T-cell (primary cell): ENCODE measurements around the gene FZR1. TPM values are rescaled to one million over a fixed set of nuclear protein-coding genes. Genes with fewer than 3 reads are reported as not detected.

ENCODE experiments used
- ATAC-seq, 4 experiments: fragments of 200-7000 bp in 3 of 4; fragments of 150-1000 bp in 1 of 4; cut with Tn5 transposase; replicated peaks in 1 of 4; 1 replicate in 3 of 4; 2 replicates in 1 of 4; pipeline ENCODE4 v1.10.0; 2021; ENCODE audit warnings: moderate library complexity in 3 of 4, mild to moderate bottlenecking in 2 of 4, moderate number of reproducible peaks in 1 of 4
- CTCF ChIA-PET, 2 donors: fragments of 300-600 bp; sonication (Branson Sonifier 250); formaldehyde crosslinking; loops; one replicate each; lab custom pipeline; 2022; ENCODE audit warnings: antibody characterized with exemption in 2 of 2; lab: Charles Lee
- POLR2A ChIA-PET, 2 donors: fragments of 300-600 bp; sonication (Branson Sonifier 250); formaldehyde crosslinking; loops; one replicate each; lab custom pipeline; 2022; ENCODE audit warnings: antibody characterized with exemption in 2 of 2; lab: Charles Lee
- DNase-seq, 35 experiments: peaks; one replicate each; pipeline versions ENCODE4 v3.0.0 to v3.0.0-alpha.2; 2013 to 2023
- H3K27ac ChIP-seq: one replicate; pipeline ENCODE4 v1.5.1; 2013; ENCODE audit warnings: low read length
- H3K27me3 ChIP-seq, 2 experiments: replicated peaks in 1 of 2; 1 replicate in 1 of 2; 2 replicates in 1 of 2; pipeline versions ENCODE4 v1.6.1 to v1.7.0; 2013; ENCODE audit warnings: low read length in 1 of 2, mixed read lengths in 1 of 2; ENCODE audit not compliant: control insufficient read depth in 2 of 2, insufficient read depth in 2 of 2; ENCODE audit errors: extremely low read depth in 1 of 2
- H3K36me3 ChIP-seq, 2 donors: 1 replicate in 1 of 2; 2 replicates in 1 of 2; pipeline versions ENCODE4 v1.6.1 to v1.7.0; 2013; ENCODE audit warnings: low read length in 1 of 2; ENCODE audit not compliant: control insufficient read depth in 2 of 2, insufficient read depth in 1 of 2; ENCODE audit errors: extremely low read depth in 1 of 2
- H3K4me1 ChIP-seq, 2 experiments: 1 replicate in 1 of 2; 2 replicates in 1 of 2; pipeline versions ENCODE4 v1.6.1 to v1.7.0; 2013; ENCODE audit warnings: low read length in 2 of 2, mixed read lengths in 1 of 2; ENCODE audit not compliant: insufficient read depth in 2 of 2, control insufficient read depth in 1 of 2; ENCODE audit errors: extremely low read depth in 1 of 2
- H3K4me3 ChIP-seq, 2 donors: 1 replicate in 1 of 2; 2 replicates in 1 of 2; pipeline versions ENCODE4 v1.5.1 to v1.7.0; 2013; ENCODE audit warnings: mild to moderate bottlenecking in 2 of 2, low read length in 1 of 2, moderate library complexity in 1 of 2; ENCODE audit not compliant: control insufficient read depth in 1 of 2; ENCODE audit errors: extremely low read depth in 1 of 2
- H3K9me3 ChIP-seq: 2 replicates; pipeline ENCODE4 v1.7.0; 2013
- H3K27ac Mint-ChIP-seq, 2 donors: one replicate each; pipeline ENCODE4 v1.8.0; 2020 to 2021; ENCODE audit warnings: mild to moderate bottlenecking in 2 of 2, mixed read lengths in 2 of 2
- H3K27me3 Mint-ChIP-seq, 2 donors: one replicate each; pipeline ENCODE4 v1.8.0; 2021 to 2022; ENCODE audit warnings: mixed read lengths in 2 of 2
- H3K36me3 Mint-ChIP-seq: one replicate; pipeline ENCODE4 v1.8.0; 2021; ENCODE audit warnings: mixed read lengths
- H3K4me1 Mint-ChIP-seq, 3 donors: one replicate each; pipeline ENCODE4 v1.8.0; 2020 to 2022; ENCODE audit warnings: mixed read lengths in 3 of 3, mild to moderate bottlenecking in 1 of 3
- H3K4me3 Mint-ChIP-seq, 3 donors: one replicate each; pipeline ENCODE4 v1.8.0; 2020 to 2022; ENCODE audit warnings: mild to moderate bottlenecking in 3 of 3, mixed read lengths in 3 of 3, moderate library complexity in 3 of 3
- H3K9me3 Mint-ChIP-seq, 3 donors: one replicate each; pipeline ENCODE4 v1.8.0; 2020 to 2022; ENCODE audit warnings: mixed read lengths in 3 of 3
- WGBS: methylation state at CpG from one replicate; pipeline ENCODE4 v1.1.5; 2013; ENCODE audit warnings: missing lambda C conversion rate; ENCODE audit not compliant: insufficient coverage; 5-methylcytosine and 5-hydroxymethylcytosine counted together
- total RNA-seq, 35 experiments: library from RNA in 6 of 35; stranded (reverse) in 6 of 35; fragments of 120-200 nt in 1 of 35; gene quantifications; one replicate each; pipeline versions ENCODE4 v1.2.1 to v1.2.4 and lab custom pipeline; 2013 to 2026

FZR1 gene
- total RNA-seq, 5 donors from 2014 or later (not counting 1 experiment from before 2014, with no cell fraction given), result 74.0 to 85.6 (median 77.8) TPM

DNA sequence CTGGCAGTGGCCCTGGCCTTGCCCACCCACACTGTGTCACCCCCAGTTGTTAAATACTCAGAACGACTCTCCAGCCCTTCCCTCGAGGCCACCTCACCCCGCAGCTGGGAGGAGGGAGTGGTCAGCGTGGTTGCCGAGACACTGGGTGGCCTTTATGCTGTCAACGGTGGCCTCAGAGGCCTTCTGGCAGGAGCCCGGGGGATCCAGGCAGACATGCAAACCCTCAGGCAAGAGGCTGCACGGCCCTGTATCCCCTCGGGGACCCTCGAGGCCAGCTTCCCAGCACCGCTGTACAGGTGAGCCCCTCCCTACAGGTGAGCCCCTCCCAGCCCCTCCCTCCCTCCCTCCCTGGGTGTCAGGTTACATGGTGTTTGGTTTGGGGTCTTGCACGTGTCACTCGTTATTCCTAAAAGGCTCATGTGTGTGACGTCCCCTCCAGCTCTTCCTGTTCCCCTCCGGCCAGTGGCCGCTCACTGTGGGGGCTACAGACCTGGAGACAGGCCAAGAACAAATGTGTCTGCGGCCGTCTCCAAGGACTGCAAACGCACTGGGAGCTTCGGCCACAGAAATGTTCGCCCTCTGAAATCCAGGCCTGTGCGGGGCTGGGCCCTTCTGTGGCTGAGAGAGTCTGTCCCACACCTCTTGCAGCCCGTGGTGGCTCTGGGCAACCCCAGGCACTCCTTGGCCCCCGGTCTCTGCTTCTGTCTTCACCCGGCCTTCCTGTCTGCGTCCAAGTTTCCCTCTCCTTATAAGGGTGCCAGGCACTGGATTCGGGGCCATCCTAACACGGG lies 33.0 kb downstream of the FZR1 start, which contains the start of gene TEKTIP1:
Gene TEKTIP1 (plus strand): TSS at position 210 of the 791 bp plus-strand sequence. CDS start 4 bp downstream, at position 214.
- no peak within 1 kb of the TSS for H3K27ac Mint-ChIP-seq
- H3K27me3 Mint-ChIP-seq, result no peaks in the 10 kb centered on the region
- Histone ChIP-seq H3K4me3 (no peak within 1 kb of the TSS), H3K4me1 (no peaks in the 10 kb centered on the region), H3K9me3 (no peaks in the 10 kb centered on the region), H3K36me3 (peaks cover 9 to 30% of the 10 kb centered on the region in 2 donors), H3K27me3 (no peaks in the 10 kb centered on the region), H3K27ac (no peak within 1 kb of the TSS)
- peaks cover 0 to 3% (median 0%) of the 10 kb centered on the region in 3 donors for H3K9me3 Mint-ChIP-seq
- ChIA-PET CTCF (no interaction called here), POLR2A (no interaction called here)
- H3K4me3 Mint-ChIP-seq, result no peak within 1 kb of the TSS
- 88% methylated on average over 15 of the region's 28 CpGs for WGBS
- no peak for ATAC-seq
- H3K4me1 Mint-ChIP-seq, result no peaks in the 10 kb centered on the region
- peaks cover 19% of the 10 kb centered on the region for H3K36me3 Mint-ChIP-seq
- no peak for DNase-seq

DNA sequence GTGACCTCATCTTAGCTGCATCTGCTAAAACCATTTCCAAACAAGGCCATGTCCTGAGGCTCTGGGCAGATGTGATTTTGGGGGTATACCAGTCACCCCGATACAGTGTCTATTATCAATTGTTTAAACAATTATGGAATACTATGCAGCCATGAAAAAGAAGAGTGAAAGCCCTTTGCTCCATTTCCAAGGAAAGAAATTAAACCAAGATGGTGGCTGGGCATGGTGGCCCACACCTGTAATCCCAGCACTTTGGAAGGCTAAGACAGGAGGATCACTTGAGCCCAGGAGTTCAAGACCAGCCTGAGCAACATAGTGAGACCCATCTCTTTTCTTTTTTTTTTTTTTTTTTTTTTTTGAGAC lies 33.6 kb downstream of the FZR1 start:
- no peak for DNase-seq

DNA sequence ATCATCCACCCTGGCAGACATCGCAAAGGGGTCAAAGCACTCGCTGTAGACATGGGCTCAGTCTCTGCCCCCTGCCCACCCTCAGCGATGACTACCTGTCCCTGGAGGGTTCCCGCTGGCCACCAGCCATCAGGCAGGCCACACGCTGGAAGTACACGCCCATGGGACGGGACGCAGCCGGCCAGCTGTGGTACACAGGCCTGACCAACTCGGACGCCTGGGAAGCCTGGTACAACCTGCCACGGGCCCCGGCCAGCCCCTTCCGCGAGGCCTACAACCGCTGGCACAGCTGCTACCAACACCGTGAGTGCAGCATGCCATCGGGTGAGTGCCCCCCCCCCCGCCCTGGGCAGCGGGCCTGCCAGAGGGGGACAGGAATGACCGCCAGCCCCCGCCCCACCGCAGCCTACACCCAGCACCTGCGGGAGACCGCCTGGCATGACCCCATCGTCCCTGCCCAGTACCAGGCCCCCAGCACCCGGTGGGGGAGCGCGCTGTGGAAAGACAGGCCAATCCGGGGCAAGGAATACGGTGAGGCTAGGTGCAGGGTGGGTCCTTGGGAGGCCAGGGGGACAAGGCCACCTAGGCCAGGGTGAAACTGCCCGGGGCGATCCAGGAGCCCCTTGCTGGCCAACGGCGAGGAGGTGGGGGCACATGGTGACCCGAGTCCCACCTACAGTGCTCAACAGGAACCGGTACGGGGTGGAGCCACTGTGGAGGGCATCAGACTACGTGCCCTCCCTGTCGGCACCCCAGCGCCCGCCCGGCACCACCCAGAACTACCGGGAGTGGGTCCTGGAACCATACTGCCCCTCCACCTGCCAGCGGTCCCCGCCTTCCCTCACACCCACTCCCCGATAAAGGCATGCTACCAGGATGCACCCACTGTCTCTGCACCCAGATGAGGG lies 37.3 kb downstream of the FZR1 start:
- no peak overlapping the region for H3K4me3 Mint-ChIP-seq
- ChIA-PET POLR2A (no interaction called here), CTCF (no interaction called here)
- Histone ChIP-seq H3K36me3 (peaks cover 5 to 37% of the 10 kb centered on the region in 2 donors), H3K9me3 (no peaks in the 10 kb centered on the region), H3K27ac (no peak overlapping the region), H3K4me3 (no peak overlapping the region), H3K4me1 (peaks cover 0 to 15% of the 10 kb centered on the region in 2 experiments), H3K27me3 (no peaks in the 10 kb centered on the region)
- no peaks in the 10 kb centered on the region for H3K27me3 Mint-ChIP-seq
- peaks cover 9 to 10% (median 9%) of the 10 kb centered on the region in 3 donors for H3K4me1 Mint-ChIP-seq
- 94% methylated on average over 41 of the region's 47 CpGs for WGBS
- no peak for DNase-seq
- H3K36me3 Mint-ChIP-seq, result peaks cover 13% of the 10 kb centered on the region
- peaks cover 0 to 3% (median 0%) of the 10 kb centered on the region in 3 donors for H3K9me3 Mint-ChIP-seq
- H3K27ac Mint-ChIP-seq, result no peak overlapping the region
- no peak for ATAC-seq

More for the DNA sequence above, 33.6 kb downstream of the FZR1 start:
- Histone ChIP-seq H3K4me1 (peaks cover 0 to 1% of the 10 kb centered on the region in 2 experiments), H3K9me3 (no peaks in the 10 kb centered on the region), H3K36me3 (peaks cover 9 to 30% of the 10 kb centered on the region in 2 donors), H3K27me3 (no peaks in the 10 kb centered on the region), H3K27ac (no peak overlapping the region), H3K4me3 (no peak overlapping the region)
- H3K27me3 Mint-ChIP-seq, result no peaks in the 10 kb centered on the region
- H3K4me1 Mint-ChIP-seq, result no peaks in the 10 kb centered on the region
- no peak for ATAC-seq
- ChIA-PET CTCF (interaction anchor here in 1 of 2 donors (0.7 kb wide), 1 partner anchor 57 kb away, joined by 12 read pairs; no protein-coding TSS in a partner anchor), POLR2A (no interaction called here)
- H3K27ac Mint-ChIP-seq, result no peak overlapping the region
- peaks cover 16% of the 10 kb centered on the region for H3K36me3 Mint-ChIP-seq
- peaks cover 0 to 3% (median 0%) of the 10 kb centered on the region in 3 donors for H3K9me3 Mint-ChIP-seq
- WGBS, result no CpG with 5 or more reads among the region's 1 CpG
- no peak overlapping the region for H3K4me3 Mint-ChIP-seq

DNA sequence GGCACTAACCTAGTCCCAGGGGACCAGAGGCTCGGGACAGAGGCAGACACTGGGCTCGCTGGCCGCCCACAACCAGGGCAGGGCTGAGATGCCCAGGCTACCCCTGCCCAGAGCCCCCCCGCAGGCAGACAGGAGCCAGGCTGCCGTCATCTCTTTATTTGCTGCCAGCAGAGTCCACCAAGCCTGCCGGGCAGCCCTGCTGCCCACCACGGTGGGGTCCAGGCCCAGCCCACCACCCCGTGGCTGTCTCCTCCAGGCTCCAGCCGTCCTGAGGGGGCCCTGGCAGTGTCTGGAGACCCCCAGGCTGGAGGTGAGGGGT lies 37.9 kb downstream of the FZR1 start:
- H3K4me3 ChIP-seq, result no peak overlapping the region
- H3K4me3 Mint-ChIP-seq, result no peak overlapping the region
- H3K27ac Mint-ChIP-seq, result no peak overlapping the region
- H3K36me3 ChIP-seq, result peaks cover 10 to 42% of the 10 kb centered on the region in 2 donors
- DNase-seq (no peak), ATAC-seq (no peak)
- peaks cover 0 to 3% (median 0%) of the 10 kb centered on the region in 3 donors for H3K9me3 Mint-ChIP-seq
- H3K9me3 ChIP-seq, result no peaks in the 10 kb centered on the region
- ChIA-PET CTCF (no interaction called here), POLR2A (interaction anchor here in 1 of 2 donors (1.0 kb wide), 1 partner anchor 13 kb away, joined by 3 read pairs; no protein-coding TSS in a partner anchor)
- H3K27ac ChIP-seq, result no peak overlapping the region
- peaks cover 11% of the 10 kb centered on the region for H3K36me3 Mint-ChIP-seq
- peaks cover 0 to 15% of the 10 kb centered on the region in 2 experiments for H3K4me1 ChIP-seq
- H3K27me3 ChIP-seq, result no peaks in the 10 kb centered on the region
- 94% methylated on average over 9 of the region's 9 CpGs for WGBS
- no peaks in the 10 kb centered on the region for H3K27me3 Mint-ChIP-seq
- H3K4me1 Mint-ChIP-seq, result peaks cover 9 to 10% (median 9%) of the 10 kb centered on the region in 3 donors

DNA sequence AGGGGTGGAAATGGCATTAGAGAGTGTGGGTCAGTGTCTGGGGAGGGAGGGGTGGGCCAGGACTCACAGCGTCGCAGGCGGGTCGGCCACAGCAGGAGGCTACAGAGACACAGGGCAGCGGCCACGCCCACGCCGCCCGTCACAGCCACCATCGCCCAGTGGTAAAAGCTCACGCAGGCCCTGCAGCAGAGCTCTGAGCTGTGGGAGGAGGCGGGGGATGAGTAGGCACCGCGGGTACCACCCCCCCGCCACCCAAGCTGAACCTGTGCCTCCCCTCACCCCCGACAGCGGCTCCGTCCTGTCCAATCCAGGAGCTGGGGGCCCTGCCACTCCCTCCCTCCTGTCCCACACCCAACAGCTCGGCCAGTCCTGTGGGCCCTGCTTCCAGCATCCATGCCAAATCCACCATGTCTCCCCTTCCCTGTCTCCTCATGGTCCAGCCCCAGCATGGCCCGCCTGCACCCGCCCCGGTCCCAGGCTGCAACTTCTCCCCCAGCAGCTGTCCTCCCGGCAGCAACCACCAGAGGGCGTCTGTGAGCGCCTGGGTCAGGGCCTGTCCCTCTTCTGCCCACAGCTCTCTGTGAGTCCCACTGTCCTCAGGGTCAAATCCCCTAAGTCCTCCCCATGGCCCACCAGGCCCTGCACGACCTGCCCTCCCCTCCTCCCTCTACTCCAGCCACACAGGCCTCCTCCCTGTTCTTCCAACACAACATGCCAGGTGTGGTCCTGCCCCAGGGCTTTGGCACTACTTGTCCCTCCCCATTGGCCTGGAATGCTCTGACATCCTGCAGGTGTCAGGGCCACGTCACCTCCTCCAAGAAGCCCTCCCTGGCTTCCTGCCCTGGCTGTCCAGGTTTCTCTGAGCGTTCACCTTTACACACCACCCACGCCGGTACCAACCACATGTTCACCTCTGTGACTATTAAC lies 38.9 kb downstream of the FZR1 start:
- Mint-ChIP-seq H3K4me3 (no peak overlapping the region), H3K27ac (peak overlapping the region; percentile 8 to 48), H3K4me1 (peaks cover 9 to 10% (median 10%) of the 10 kb centered on the region in 3 donors), H3K27me3 (no peaks in the 10 kb centered on the region), H3K9me3 (no peaks in the 10 kb centered on the region), H3K36me3 (peaks cover 4% of the 10 kb centered on the region)
- Histone ChIP-seq H3K27ac (no peak overlapping the region), H3K4me3 (no peak overlapping the region), H3K27me3 (no peaks in the 10 kb centered on the region), H3K4me1 (peaks cover 0 to 15% of the 10 kb centered on the region in 2 experiments), H3K9me3 (no peaks in the 10 kb centered on the region), H3K36me3 (peaks cover 10 to 44% of the 10 kb centered on the region in 2 donors)
- CTCF ChIA-PET, result interaction anchor here (0.6 to 1.3 kb wide), 3 partner anchors 12 to 46 kb away, joined by 3 to 5 read pairs (median 4); no protein-coding TSS in a partner anchor
- 63% methylated on average over 26 of the region's 30 CpGs for WGBS
- DNase-seq, result peak; percentile 29 to 83 (median 69)
- POLR2A ChIA-PET, result interaction anchor here in 1 of 2 donors (1.0 kb wide), 1 partner anchor 12 kb away, joined by 3 read pairs; no protein-coding TSS in a partner anchor
- peak; percentile 62 to 73 (median 70) for ATAC-seq
